Ovary (tissue), 3 donors: ENCODE results near the gene COL6A3.

Experiments
- CTCF ChIP-seq, 3 donors: fragments of 450-650 bp in 2 of 3; fragments of 200-600 bp in 1 of 3; IDR thresholded peaks; one replicate each; pipeline versions ENCODE4 v1.5.1 to v1.8.0; 2016 to 2022; ENCODE audit warnings: antibody characterized with exemption in 3 of 3, mild to moderate bottlenecking in 1 of 3
- EP300 ChIP-seq: sonication (generic); formaldehyde crosslinking; IDR thresholded peaks from one replicate; pipeline ENCODE4 v1.6.1; 2017; ENCODE audit warnings: antibody characterized with exemption
- POLR2A ChIP-seq: fragments of 450-650 bp; IDR thresholded peaks from one replicate; pipeline ENCODE4 v1.6.1; 2017; ENCODE audit warnings: antibody characterized with exemption, mild to moderate bottlenecking, moderate library complexity
- donor health status: DM: no; HTN: no; CAD: no.

- TF ChIP-seq CTCF (IDR thresholded peaks at IDR 0.05), result no peak
- no peak for TF ChIP-seq POLR2A
- no peak for TF ChIP-seq EP300
These were observed 16.9 kb downstream of the COL6A3 start for GRCh38 chr2:237397072-237397471.
